ENCODE results near the gene ADGRG6. TPM values are rescaled to one million over a fixed set of nuclear protein-coding genes. Genes with fewer than 3 reads are reported as not detected.

The ADGRG6 gene
- total and polyA plus RNA-seq, 4 donors, result 18.7 to 110 (median 45.7) TPM

- Histone ChIP-seq H3K4me1 (ENCODE audit: control insufficient read depth in 4 of 4, insufficient read depth in 4 of 4, low read length in 3 of 4) (no peaks in the 10 kb centered on the region), H3K4me3 (ENCODE audit: low read depth in 1 of 3, low read length in 3 of 3) (no peak overlapping the region), H3K27ac (ENCODE audit: low read depth in 1 of 2, low read length in 2 of 2) (no peak overlapping the region), H3K9me3 (ENCODE audit: control insufficient read depth in 4 of 4, low read length in 3 of 4) (no peaks in the 10 kb centered on the region), H3K27me3 (ENCODE audit: control insufficient read depth in 4 of 4, insufficient read depth in 4 of 4, low read length in 3 of 4) (no peaks in the 10 kb centered on the region), H3K36me3 (ENCODE audit: control insufficient read depth in 4 of 4, insufficient read depth in 3 of 4, low read depth in 1 of 4, low read length in 3 of 4) (peaks cover 0 to 53% (median 37%) of the 10 kb centered on the region in 4 donors), H3K9ac (ENCODE audit: low read depth in 1 of 2, low read length in 2 of 2) (no peak overlapping the region)
- no peak for TF ChIP-seq JUND (IDR thresholded peaks at IDR 0.05)
- no peak for TF ChIP-seq FOXA2 (IDR thresholded peaks at IDR 0.05)
- no peak for TF ChIP-seq RAD21 (IDR thresholded peaks at IDR 0.05)
- no peak for TF ChIP-seq NR2F2 (IDR thresholded peaks at IDR 0.05)
- no peak for TF ChIP-seq TAF1 (conservative IDR thresholded peaks at IDR 0.05)
- TF ChIP-seq GABPA (IDR thresholded peaks at IDR 0.05 in 1 of 2, conservative IDR thresholded peaks at IDR 0.05 in 1 of 2), result no peak
- no peak for TF ChIP-seq REST (IDR thresholded peaks at IDR 0.05)
- no peak for TF ChIP-seq MAX (IDR thresholded peaks at IDR 0.05)
- WGBS, result 91% methylated on average over 2 of the region's 2 CpGs
- DNase-seq (ENCODE audit: low spot score), result no peak
These were observed 144.4 kb downstream of the ADGRG6 start for GRCh38 chr6:142446168-142446567.

GRCh38 chr6:142446576-142446975 is 144.8 kb downstream of the ADGRG6 start:
- H3K36me3 ChIP-seq (ENCODE audit: control insufficient read depth in 4 of 4, insufficient read depth in 3 of 4, low read depth in 1 of 4, low read length in 3 of 4), result peaks cover 0 to 54% (median 37%) of the 10 kb centered on the region in 4 donors
- H3K9me3 ChIP-seq (ENCODE audit: control insufficient read depth in 4 of 4, low read length in 3 of 4), result no peaks in the 10 kb centered on the region
- TF ChIP-seq RAD21 (IDR thresholded peaks at IDR 0.05) (no peak), ATF3 (IDR thresholded peaks at IDR 0.05) (no peak), RXRA (IDR thresholded peaks at IDR 0.05) (no peak), TAF1 (conservative IDR thresholded peaks at IDR 0.05) (no peak), SP1 (IDR thresholded peaks at IDR 0.05) (no peak), FOXA2 (IDR thresholded peaks at IDR 0.05) (no peak), NR2F2 (IDR thresholded peaks at IDR 0.05) (no peak), MAX (IDR thresholded peaks at IDR 0.05) (no peak), HNF4G (IDR thresholded peaks at IDR 0.05) (no peak), GABPA (IDR thresholded peaks at IDR 0.05 in 1 of 2, conservative IDR thresholded peaks at IDR 0.05 in 1 of 2) (no peak), FOXA1 (IDR thresholded peaks at IDR 0.05) (no peak), HNF4A (conservative IDR thresholded peaks at IDR 0.05) (no peak)
- no peak overlapping the region for H3K27ac ChIP-seq (ENCODE audit: low read depth in 1 of 2, low read length in 2 of 2)
- no peak overlapping the region for H3K9ac ChIP-seq (ENCODE audit: low read depth in 1 of 2, low read length in 2 of 2)
- WGBS, result 94% methylated on average over 4 of the region's 4 CpGs
- H3K4me1 ChIP-seq (ENCODE audit: control insufficient read depth in 4 of 4, insufficient read depth in 4 of 4, low read length in 3 of 4), result no peaks in the 10 kb centered on the region
- no peaks in the 10 kb centered on the region for H3K27me3 ChIP-seq (ENCODE audit: control insufficient read depth in 4 of 4, insufficient read depth in 4 of 4, low read length in 3 of 4)
- DNase-seq (ENCODE audit: low spot score), result no peak
- H3K4me3 ChIP-seq (ENCODE audit: low read depth in 1 of 3, low read length in 3 of 3), result no peak overlapping the region

GRCh38 chr6:142448091-142448729 is 146.4 kb downstream of the ADGRG6 start:
- H3K27me3 ChIP-seq (ENCODE audit: control insufficient read depth in 4 of 4, insufficient read depth in 4 of 4, low read length in 3 of 4), result no peaks in the 10 kb centered on the region
- H3K4me3 ChIP-seq (ENCODE audit: low read depth in 1 of 3, low read length in 3 of 3), result no peak overlapping the region
- H3K27ac ChIP-seq (ENCODE audit: low read depth in 1 of 2, low read length in 2 of 2), result no peak overlapping the region
- WGBS, result 96% methylated on average over 4 of the region's 4 CpGs
- no peak for DNase-seq (ENCODE audit: low spot score)
- no peaks in the 10 kb centered on the region for H3K4me1 ChIP-seq (ENCODE audit: control insufficient read depth in 4 of 4, insufficient read depth in 4 of 4, low read length in 3 of 4)
- no peaks in the 10 kb centered on the region for H3K9me3 ChIP-seq (ENCODE audit: control insufficient read depth in 4 of 4, low read length in 3 of 4)
- peaks cover 0 to 47% (median 34%) of the 10 kb centered on the region in 4 donors for H3K36me3 ChIP-seq (ENCODE audit: control insufficient read depth in 4 of 4, insufficient read depth in 3 of 4, low read depth in 1 of 4, low read length in 3 of 4)
- H3K9ac ChIP-seq (ENCODE audit: low read depth in 1 of 2, low read length in 2 of 2), result no peak overlapping the region
- TF ChIP-seq HNF4G (IDR thresholded peaks at IDR 0.05) (no peak), TAF1 (conservative IDR thresholded peaks at IDR 0.05) (no peak), ZBTB33 (IDR thresholded peaks at IDR 0.05) (no peak), HNF4A (conservative IDR thresholded peaks at IDR 0.05) (no peak), GABPA (IDR thresholded peaks at IDR 0.05 in 1 of 2, conservative IDR thresholded peaks at IDR 0.05 in 1 of 2) (no peak), CTCF (IDR thresholded peaks at IDR 0.05; ENCODE audit: low read depth, low read length, missing input control) (no peak), JUND (IDR thresholded peaks at IDR 0.05) (no peak)

Data from liver (tissue), 9 donors.